CD4-positive, alpha-beta T cell (primary cell): ENCODE measurements around the gene UTP20. TPM values are rescaled to one million over a fixed set of nuclear protein-coding genes. Genes with fewer than 3 reads are reported as not detected.

ENCODE experiments used
- ATAC-seq: fragments of 200-7000 bp; cut with Tn5 transposase; one replicate; pipeline ENCODE4 v1.10.0; 2022; ENCODE audit warnings: mild to moderate bottlenecking; ENCODE audit not compliant: poor library complexity
- CTCF ChIA-PET: fragments of 350-600 bp; sonication (Branson Sonifier 250); formaldehyde crosslinking; loops from one replicate; lab custom pipeline; 2021; ENCODE audit warnings: antibody characterized with exemption, inconsistent platforms; lab: Charles Lee
- POLR2A ChIA-PET: fragments of 350-600 bp; sonication (Branson Sonifier 250); formaldehyde crosslinking; loops from one replicate; lab custom pipeline; 2021; ENCODE audit warnings: antibody characterized with exemption, inconsistent platforms; lab: Charles Lee
- DNase-seq, 14 experiments: peaks; one replicate each; pipeline ENCODE4 v3.0.0-alpha.2; 2013 to 2020; ENCODE audit warnings: mixed read lengths in 2 of 14
- H3K27ac ChIP-seq, 2 donors: one replicate each; pipeline versions ENCODE4 v1.5.1 to v1.7.0; 2013; ENCODE audit warnings: low read length in 2 of 2, low read depth in 1 of 2, mild to moderate bottlenecking in 1 of 2
- H3K27me3 ChIP-seq, 2 experiments: 1 replicate in 1 of 2; 2 replicates in 1 of 2; pipeline versions ENCODE4 v1.6.1 to v1.7.0; 2013; ENCODE audit warnings: low read length in 2 of 2, control low read depth in 1 of 2, mild to moderate bottlenecking in 1 of 2, moderate library complexity in 1 of 2; ENCODE audit not compliant: insufficient read depth in 2 of 2, control insufficient read depth in 1 of 2
- H3K36me3 ChIP-seq: one replicate; pipeline ENCODE4 v1.6.1; 2013; ENCODE audit warnings: low read length, control low read depth; ENCODE audit not compliant: insufficient read depth
- H3K4me1 ChIP-seq: one replicate; pipeline ENCODE4 v1.6.1; 2013; ENCODE audit warnings: low read length, control low read depth; ENCODE audit not compliant: insufficient read depth
- H3K4me3 ChIP-seq: one replicate; pipeline ENCODE4 v1.5.1; 2013; ENCODE audit warnings: mild to moderate bottlenecking, low read length, moderate library complexity
- H3K9me3 ChIP-seq, 2 experiments: 1 replicate in 1 of 2; 2 replicates in 1 of 2; pipeline versions ENCODE4 v1.6.1 to v1.7.0; 2013; ENCODE audit warnings: low read length in 2 of 2, mild to moderate bottlenecking in 2 of 2, control low read depth in 1 of 2, moderate library complexity in 1 of 2; ENCODE audit not compliant: control insufficient read depth in 1 of 2, insufficient read depth in 1 of 2
- H3K27ac Mint-ChIP-seq: one replicate; pipeline ENCODE4 v1.8.0; 2020; ENCODE audit warnings: mixed read lengths
- H3K27me3 Mint-ChIP-seq: one replicate; pipeline ENCODE4 v1.8.0; 2021; ENCODE audit warnings: mixed read lengths
- H3K36me3 Mint-ChIP-seq: one replicate; pipeline ENCODE4 v1.8.0; 2021; ENCODE audit warnings: low read depth, mixed read lengths
- H3K4me1 Mint-ChIP-seq: one replicate; pipeline ENCODE4 v1.8.0; 2021; ENCODE audit warnings: low read depth, mixed read lengths
- H3K4me3 Mint-ChIP-seq: one replicate; pipeline ENCODE4 v1.8.0; 2020; ENCODE audit warnings: mild to moderate bottlenecking, mixed read lengths
- H3K9me3 Mint-ChIP-seq: one replicate; pipeline ENCODE4 v1.8.0; 2020; ENCODE audit warnings: mixed read lengths
- intact Hi-C, 2 experiments: fragments of 100-400 bp; cut with DNase I in 1 of 2; cut with micrococcal nuclease in 1 of 2; formaldehyde crosslinking; loops; one replicate each; pipeline versions ENCODE4 v1.15.1 to v1.9.0; 2023 to 2025; cut with DNase I, micrococcal nuclease
- total RNA-seq, 174 experiments: library from RNA in 2 of 174; stranded (reverse) in 2 of 174; gene quantifications; one replicate each; pipeline ENCODE4 v1.2.3 and lab custom pipeline; 2021 to 2026
- TF ChIP-seq, protein P1 (sequence below): fragments of 200-600 bp; IDR thresholded peaks from one replicate; pipeline ENCODE4 v1.8.0; 2022; ENCODE audit warnings: antibody characterized with exemption, mild to moderate bottlenecking

The UTP20 gene
- total RNA-seq, 2 experiments from 2014 or later = 9.1 to 9.6 TPM

DNA sequence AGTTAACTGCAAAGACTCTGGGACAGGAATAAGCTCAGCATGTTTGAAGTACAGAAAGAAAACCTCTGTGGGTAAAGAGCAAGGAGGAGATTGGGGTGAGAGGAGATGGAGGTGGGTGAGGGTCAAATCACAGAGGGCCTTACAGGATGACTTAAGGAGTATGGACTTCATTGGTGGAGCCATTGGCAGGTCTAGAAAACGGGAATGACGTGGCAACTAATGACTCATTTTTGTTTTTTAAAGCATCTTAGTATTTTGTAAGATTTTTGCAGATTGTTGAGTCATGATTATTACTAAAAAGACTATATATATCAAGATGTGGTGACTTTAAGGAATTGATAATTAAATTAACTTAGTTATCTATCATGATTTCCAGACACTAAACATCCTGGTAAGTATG lies 18.5 kb downstream of the UTP20 start:
- POLR2A ChIA-PET = no interaction called here
- TF ChIP-seq, protein P1, sequence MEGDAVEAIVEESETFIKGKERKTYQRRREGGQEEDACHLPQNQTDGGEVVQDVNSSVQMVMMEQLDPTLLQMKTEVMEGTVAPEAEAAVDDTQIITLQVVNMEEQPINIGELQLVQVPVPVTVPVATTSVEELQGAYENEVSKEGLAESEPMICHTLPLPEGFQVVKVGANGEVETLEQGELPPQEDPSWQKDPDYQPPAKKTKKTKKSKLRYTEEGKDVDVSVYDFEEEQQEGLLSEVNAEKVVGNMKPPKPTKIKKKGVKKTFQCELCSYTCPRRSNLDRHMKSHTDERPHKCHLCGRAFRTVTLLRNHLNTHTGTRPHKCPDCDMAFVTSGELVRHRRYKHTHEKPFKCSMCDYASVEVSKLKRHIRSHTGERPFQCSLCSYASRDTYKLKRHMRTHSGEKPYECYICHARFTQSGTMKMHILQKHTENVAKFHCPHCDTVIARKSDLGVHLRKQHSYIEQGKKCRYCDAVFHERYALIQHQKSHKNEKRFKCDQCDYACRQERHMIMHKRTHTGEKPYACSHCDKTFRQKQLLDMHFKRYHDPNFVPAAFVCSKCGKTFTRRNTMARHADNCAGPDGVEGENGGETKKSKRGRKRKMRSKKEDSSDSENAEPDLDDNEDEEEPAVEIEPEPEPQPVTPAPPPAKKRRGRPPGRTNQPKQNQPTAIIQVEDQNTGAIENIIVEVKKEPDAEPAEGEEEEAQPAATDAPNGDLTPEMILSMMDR = no peak
- Histone ChIP-seq H3K27ac (no peak overlapping the region), H3K36me3 (peaks cover 79% of the 10 kb centered on the region), H3K9me3 (no peaks in the 10 kb centered on the region), H3K4me3 (no peak overlapping the region), H3K27me3 (no peaks in the 10 kb centered on the region), H3K4me1 (no peaks in the 10 kb centered on the region)
- Mint-ChIP-seq H3K4me3 (no peak overlapping the region), H3K27me3 (no peaks in the 10 kb centered on the region), H3K36me3 (peaks cover 85% of the 10 kb centered on the region), H3K27ac (no peak overlapping the region), H3K9me3 (no peaks in the 10 kb centered on the region), H3K4me1 (no peaks in the 10 kb centered on the region)
- CTCF ChIA-PET = interaction anchor here (0.6 kb wide), 1 partner anchor 167 kb away, joined by 4 read pairs; no protein-coding TSS in a partner anchor
- intact Hi-C loops = no loop called here
- DNase-seq (no peak), ATAC-seq (no peak)

DNA sequence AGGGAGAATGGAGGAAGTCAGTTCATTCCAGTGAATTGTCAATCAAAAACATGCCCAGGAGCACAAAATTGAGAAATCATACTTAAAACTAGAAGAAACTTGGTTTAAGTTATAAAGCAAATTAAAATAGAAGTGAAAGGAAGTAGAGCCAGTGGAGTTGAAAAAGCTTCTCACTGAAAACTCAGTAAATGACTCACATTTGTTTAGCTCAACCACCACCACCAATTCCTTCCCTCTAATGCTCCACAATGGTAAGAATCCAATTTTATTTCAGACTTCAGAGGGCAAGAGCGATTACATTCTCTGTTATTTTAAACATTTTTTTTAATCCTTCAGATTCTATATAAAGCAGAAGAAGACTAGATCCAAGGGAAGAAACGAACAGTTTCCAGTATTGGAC lies 19.4 kb downstream of the UTP20 start:
- TF ChIP-seq, protein P1 = no peak
- Mint-ChIP-seq H3K36me3 (peaks cover 85% of the 10 kb centered on the region), H3K9me3 (no peaks in the 10 kb centered on the region), H3K4me1 (no peaks in the 10 kb centered on the region), H3K27me3 (no peaks in the 10 kb centered on the region), H3K27ac (no peak overlapping the region), H3K4me3 (no peak overlapping the region)
- ATAC-seq (no peak), DNase-seq (no peak)
- intact Hi-C loops = no loop called here
- no peak overlapping the region for H3K27ac ChIP-seq
- ChIA-PET POLR2A (no interaction called here), CTCF (no interaction called here)
- H3K4me3 ChIP-seq = no peak overlapping the region
- H3K27me3 ChIP-seq = no peaks in the 10 kb centered on the region
- peaks cover 79% of the 10 kb centered on the region for H3K36me3 ChIP-seq
- no peaks in the 10 kb centered on the region for H3K4me1 ChIP-seq
- H3K9me3 ChIP-seq = no peaks in the 10 kb centered on the region

DNA sequence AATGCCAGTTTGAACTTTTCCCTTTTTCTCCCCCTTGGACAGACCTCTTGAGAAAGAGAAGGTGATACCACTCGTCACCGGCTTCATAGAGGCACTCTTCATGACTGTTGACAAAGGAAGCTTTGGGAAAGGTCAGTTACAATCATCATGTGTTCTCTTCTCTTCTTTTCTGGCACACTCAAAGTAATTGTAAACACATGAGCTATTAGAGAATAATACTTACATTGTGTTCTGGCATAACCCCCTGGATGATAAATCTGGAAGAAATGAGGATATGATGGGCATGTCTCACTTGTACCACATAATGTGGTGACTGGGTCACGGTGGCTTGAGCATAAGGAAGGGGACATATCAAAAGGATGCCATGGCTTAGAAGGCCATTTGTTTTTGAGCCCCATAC lies 20.0 kb downstream of the UTP20 start:
- no peaks in the 10 kb centered on the region for H3K9me3 ChIP-seq
- no peak overlapping the region for H3K27ac ChIP-seq
- no peak overlapping the region for H3K4me3 Mint-ChIP-seq
- ChIA-PET POLR2A (no interaction called here), CTCF (no interaction called here)
- ATAC-seq (no peak), DNase-seq (no peak)
- TF ChIP-seq, protein P1 = no peak
- no peaks in the 10 kb centered on the region for H3K9me3 Mint-ChIP-seq
- H3K4me1 ChIP-seq = no peaks in the 10 kb centered on the region
- intact Hi-C loops = no loop called here
- H3K36me3 ChIP-seq = peaks cover 81% of the 10 kb centered on the region
- no peaks in the 10 kb centered on the region for H3K27me3 ChIP-seq
- no peak overlapping the region for H3K27ac Mint-ChIP-seq
- H3K4me3 ChIP-seq = no peak overlapping the region
- H3K36me3 Mint-ChIP-seq = peaks cover 85% of the 10 kb centered on the region
- H3K27me3 Mint-ChIP-seq = no peaks in the 10 kb centered on the region
- H3K4me1 Mint-ChIP-seq = no peaks in the 10 kb centered on the region
